CD4-positive, alpha-beta T cell treated with Interleukin-15 for 1 hour (primary cell): ENCODE results near the gene ABCA3.
"Not testable (repeated sequence)": the region's sequence is repeated elsewhere in the genome, so short reads cannot be mapped to it uniquely, and the experiment has no call there.

Experiments used
- DNase-seq: peaks from one replicate; pipeline ENCODE4 v3.0.0-alpha.2; 2020

The ABCA3 gene

GRCh38 chr16:2250652-2251295, 89.8 kb downstream of the ABCA3 start:
- peak; percentile 60 for DNase-seq

GRCh38 chr16:2246301-2246885, 94.1 kb downstream of the ABCA3 start:
- no peak for DNase-seq

GRCh38 chr16:2244926-2245795, 95.4 kb downstream of the ABCA3 start:
- no peak for DNase-seq

GRCh38 chr16:2244301-2244700, 96.2 kb downstream of the ABCA3 start:
- DNase-seq, result no peak

- no peak for DNase-seq
Observed at GRCh38 chr16:2243781-2244180, 96.7 kb downstream of the ABCA3 start.

- DNase-seq, result no peak
Observed at GRCh38 chr16:2243031-2243528, 97.4 kb downstream of the ABCA3 start.

GRCh38 chr16:2242598-2242997, 97.9 kb downstream of the ABCA3 start:
- no peak for DNase-seq

- DNase-seq, result not testable (repeated sequence)
Observed at GRCh38 chr16:2240331-2240730, 100.2 kb downstream of the ABCA3 start.

- DNase-seq, result no peak
Observed at GRCh38 chr16:2238838-2239675, 101.5 kb downstream of the ABCA3 start.

GRCh38 chr16:2238150-2238837, 102.2 kb downstream of the ABCA3 start:
- DNase-seq, result no peak

- DNase-seq, result no peak
Observed at GRCh38 chr16:2237493-2238149, 102.9 kb downstream of the ABCA3 start.

- DNase-seq, result no peak
Observed at GRCh38 chr16:2237102-2237482, 103.4 kb downstream of the ABCA3 start.

- DNase-seq, result no peak
Observed at GRCh38 chr16:2236337-2237101, 104.0 kb downstream of the ABCA3 start, which contains the start of gene DNASE1L2. TSS of gene DNASE1L2 (plus strand) at chr16:2236444. CDS start at chr16:2236817, 373 bp downstream.

- no peak for DNase-seq
Observed at GRCh38 chr16:2235695-2236336, 104.7 kb downstream of the ABCA3 start.

GRCh38 chr16:2235234-2235651, 105.3 kb downstream of the ABCA3 start:
- no peak for DNase-seq

GRCh38 chr16:2234813-2235170, 105.7 kb downstream of the ABCA3 start:
- no peak for DNase-seq

- DNase-seq, result no peak
Observed at GRCh38 chr16:2233872-2234812, 106.4 kb downstream of the ABCA3 start.

- no peak for DNase-seq
Observed at GRCh38 chr16:2233046-2233775, 107.3 kb downstream of the ABCA3 start.
